Activated T-helper 1 cell treated with anti-CD3 and anti-CD28 coated beads, Interleukin-12 subunit alpha, Interleukin-12 subunit beta, Interleukin-2, Interleukin-4 antibody, amounts not matched to agents 30 ng/mL and 10 ng/mL and 1 ng/mL, durations not matched to agents 14 hours and 24 hours and 36 hours (primary cell): ENCODE results near the gene CCNA2. TPM values are rescaled to one million over a fixed set of nuclear protein-coding genes. Genes with fewer than 3 reads are reported as not detected.
A peak's percentile ranks its signal among the peaks of the same experiment; 100 is the strongest.

Experiments
- DNase-seq: peaks from one replicate; pipeline ENCODE4 v3.0.0; 2021; ENCODE audit warnings: low spot score
- H3K27ac Mint-ChIP-seq: one replicate; pipeline ENCODE4 v1.8.0; 2021; ENCODE audit warnings: mild to moderate bottlenecking, mixed read lengths
- H3K27me3 Mint-ChIP-seq: one replicate; pipeline ENCODE4 v1.8.0; 2022; ENCODE audit warnings: mild to moderate bottlenecking, moderate library complexity, mixed read lengths; ENCODE audit not compliant: insufficient read depth
- H3K36me3 Mint-ChIP-seq: one replicate; pipeline ENCODE4 v1.8.0; 2021; ENCODE audit warnings: low read depth, mixed read lengths
- H3K4me1 Mint-ChIP-seq: one replicate; pipeline ENCODE4 v1.8.0; 2021; ENCODE audit warnings: low read depth, mixed read lengths
- H3K4me3 Mint-ChIP-seq: one replicate; pipeline ENCODE4 v1.8.0; 2021; ENCODE audit warnings: mild to moderate bottlenecking, moderate library complexity, mixed read lengths
- H3K9me3 Mint-ChIP-seq: one replicate; pipeline ENCODE4 v1.8.0; 2021; ENCODE audit warnings: mixed read lengths
- intact Hi-C: fragments of 100-400 bp; cut with micrococcal nuclease; formaldehyde crosslinking; loops from one replicate; pipeline ENCODE4 v1.15.1; 2024
- total RNA-seq: library from RNA; stranded (reverse); gene quantifications from 2 replicates; pipeline ENCODE4 v1.2.3, GENCODE V29; 2022

CCNA2 gene
- total RNA-seq, 1 donor from 2014 or later = 59.9 TPM

DNA sequence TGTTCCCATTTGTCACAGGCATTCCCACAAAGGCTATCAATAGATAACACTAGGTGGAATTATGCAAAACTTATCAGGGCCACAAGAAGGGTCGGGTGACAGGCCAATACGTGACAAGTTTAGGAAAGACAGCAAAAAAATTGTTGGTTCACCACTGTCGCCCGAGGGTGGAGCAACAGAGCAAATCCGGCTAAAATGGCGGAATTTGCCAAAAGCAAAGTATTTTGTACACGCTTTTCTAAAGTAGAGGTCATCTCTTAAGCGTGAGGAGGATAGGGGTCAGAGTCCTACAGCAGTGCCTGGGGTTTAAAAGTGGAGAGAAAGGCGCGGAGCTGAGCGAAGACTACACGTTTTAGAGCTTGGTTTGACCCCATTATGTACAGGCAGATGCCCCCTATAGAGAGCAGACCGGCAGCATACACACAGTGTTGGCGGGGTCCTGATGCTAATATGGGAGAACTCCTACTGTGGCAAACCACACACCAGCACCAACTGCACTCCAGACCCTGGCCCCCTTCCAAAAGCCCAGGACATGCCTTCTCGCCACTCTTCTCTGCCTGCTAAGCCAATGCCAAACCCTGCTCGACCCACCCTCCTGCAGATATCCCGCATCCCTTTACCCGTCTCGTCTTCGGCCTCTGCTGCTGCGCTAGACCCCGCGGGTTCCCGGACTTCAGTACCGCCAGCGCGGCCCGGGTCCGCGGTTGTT is 733 bp downstream of the CCNA2 start:
- Mint-ChIP-seq H3K36me3 (peaks cover 35% of the 10 kb centered on the region), H3K27me3 (no peaks in the 10 kb centered on the region), H3K27ac (peak overlapping the region; percentile 91), H3K9me3 (no peaks in the 10 kb centered on the region), H3K4me1 (peaks cover 51% of the 10 kb centered on the region), H3K4me3 (peak overlapping the region; percentile 94)
- intact Hi-C loops = loop anchor here (1.0 to 5.0 kb wide), 5 partner anchors 9 to 909 kb away; partner anchors contain the start of genes BBS12, BLTP1 and EXOSC9
- DNase-seq = peak; percentile 34

- intact Hi-C loops = loop anchor here (1.0 to 5.0 kb wide), 4 partner anchors 8 to 910 kb away; partner anchors contain the start of genes BBS12 and EXOSC9
- H3K4me3 Mint-ChIP-seq = peak overlapping the region; percentile 94
- H3K27ac Mint-ChIP-seq = peak overlapping the region; percentile 91
- peaks cover 58% of the 10 kb centered on the region for H3K4me1 Mint-ChIP-seq
- peaks cover 41% of the 10 kb centered on the region for H3K36me3 Mint-ChIP-seq
- H3K27me3 Mint-ChIP-seq = no peaks in the 10 kb centered on the region
- DNase-seq = no peak
- no peaks in the 10 kb centered on the region for H3K9me3 Mint-ChIP-seq
Measured at GRCh38 chr4:121822047-121822446, 1.6 kb downstream of the CCNA2 start.

- Mint-ChIP-seq H3K27ac (peak overlapping the region; percentile 19), H3K9me3 (no peaks in the 10 kb centered on the region), H3K36me3 (peaks cover 51% of the 10 kb centered on the region), H3K4me1 (peaks cover 69% of the 10 kb centered on the region), H3K27me3 (no peaks in the 10 kb centered on the region), H3K4me3 (peak overlapping the region; percentile 10)
- intact Hi-C loops = no loop called here
- no peak for DNase-seq
Measured at GRCh38 chr4:121819216-121819965, 4.3 kb downstream of the CCNA2 start.

GRCh38 chr4:121818215-121818614 is 5.5 kb downstream of the CCNA2 start:
- Mint-ChIP-seq H3K36me3 (peaks cover 56% of the 10 kb centered on the region), H3K27ac (peak overlapping the region; percentile 13)
- intact Hi-C loops = no loop called here

GRCh38 chr4:121817701-121818100 is 6.0 kb downstream of the CCNA2 start:
- no peak for DNase-seq
- Mint-ChIP-seq H3K27ac (peak overlapping the region; percentile 15), H3K36me3 (peaks cover 59% of the 10 kb centered on the region), H3K4me3 (no peak overlapping the region), H3K27me3 (no peaks in the 10 kb centered on the region), H3K4me1 (peaks cover 65% of the 10 kb centered on the region), H3K9me3 (no peaks in the 10 kb centered on the region)
- intact Hi-C loops = no loop called here

More at GRCh38 chr4:121818215-121818614, 5.5 kb downstream of the CCNA2 start:
- Mint-ChIP-seq H3K4me3 (no peak overlapping the region), H3K4me1 (peaks cover 62% of the 10 kb centered on the region), H3K9me3 (no peaks in the 10 kb centered on the region), H3K27me3 (no peaks in the 10 kb centered on the region)
- no peak for DNase-seq

DNA sequence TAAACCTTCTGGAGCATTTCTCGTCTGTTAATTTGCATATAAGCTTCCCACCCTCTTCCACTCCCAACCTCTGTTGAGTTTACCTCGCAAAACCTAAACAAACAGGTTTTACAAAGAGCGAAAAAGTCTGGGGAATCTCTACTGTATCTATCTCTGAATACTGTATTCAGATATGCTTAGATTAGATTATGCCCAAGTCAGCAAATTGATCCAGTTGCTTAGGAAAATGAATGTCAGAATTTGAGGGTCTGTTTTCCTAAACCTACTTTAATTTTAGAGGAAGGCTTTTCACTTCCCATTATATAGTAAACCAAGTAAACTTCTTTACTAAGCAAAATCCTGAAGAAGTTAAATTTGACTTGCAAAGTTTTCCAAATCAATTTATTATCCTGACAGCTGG is 6.7 kb downstream of the CCNA2 start:
- DNase-seq = no peak
- Mint-ChIP-seq H3K27me3 (no peaks in the 10 kb centered on the region), H3K27ac (no peak overlapping the region), H3K4me3 (no peak overlapping the region), H3K36me3 (peaks cover 56% of the 10 kb centered on the region), H3K4me1 (peaks cover 58% of the 10 kb centered on the region), H3K9me3 (no peaks in the 10 kb centered on the region)
- intact Hi-C loops = no loop called here

DNA sequence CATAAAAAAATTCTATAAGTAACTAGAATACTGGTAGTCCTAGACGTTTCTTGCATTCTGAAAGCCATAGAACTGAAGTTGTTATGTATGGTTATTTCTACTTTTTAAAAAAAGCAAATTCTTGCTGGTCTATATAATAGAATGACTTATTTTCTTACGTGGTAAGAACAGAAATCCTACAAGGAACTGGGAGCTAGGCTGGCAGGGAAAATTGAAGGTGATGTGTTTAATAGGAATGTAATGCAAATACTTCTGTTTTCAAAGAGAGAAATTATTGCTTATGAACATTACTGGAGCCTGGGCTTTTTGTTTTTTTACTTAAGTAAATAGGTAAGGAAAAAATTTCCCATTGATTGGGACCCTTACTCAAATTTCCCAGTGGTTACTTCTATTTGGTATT is 8.9 kb downstream of the CCNA2 start:
- DNase-seq = no peak
- peaks cover 51% of the 10 kb centered on the region for H3K4me1 Mint-ChIP-seq
- H3K9me3 Mint-ChIP-seq = no peaks in the 10 kb centered on the region
- no peak overlapping the region for H3K27ac Mint-ChIP-seq
- intact Hi-C loops = loop anchor here (1.0 kb wide), 1 partner anchor 8 kb away; no protein-coding TSS in a partner anchor
- no peak overlapping the region for H3K4me3 Mint-ChIP-seq
- H3K36me3 Mint-ChIP-seq = peaks cover 53% of the 10 kb centered on the region
- H3K27me3 Mint-ChIP-seq = no peaks in the 10 kb centered on the region

GRCh38 chr4:121811122-121811521 is 12.6 kb downstream of the CCNA2 start:
- intact Hi-C loops = no loop called here
- no peak overlapping the region for H3K4me3 Mint-ChIP-seq
- DNase-seq = no peak
- H3K36me3 Mint-ChIP-seq = peaks cover 32% of the 10 kb centered on the region
- H3K4me1 Mint-ChIP-seq = peaks cover 25% of the 10 kb centered on the region
- no peaks in the 10 kb centered on the region for H3K27me3 Mint-ChIP-seq
- no peaks in the 10 kb centered on the region for H3K9me3 Mint-ChIP-seq
- H3K27ac Mint-ChIP-seq = no peak overlapping the region

- intact Hi-C loops = no loop called here
- Mint-ChIP-seq H3K36me3 (peaks cover 36% of the 10 kb centered on the region), H3K27me3 (no peaks in the 10 kb centered on the region), H3K4me3 (no peak overlapping the region), H3K9me3 (no peaks in the 10 kb centered on the region), H3K27ac (no peak overlapping the region), H3K4me1 (peaks cover 36% of the 10 kb centered on the region)
- DNase-seq = no peak
Measured at GRCh38 chr4:121806411-121806810, 17.3 kb downstream of the CCNA2 start.

- no peaks in the 10 kb centered on the region for H3K9me3 Mint-ChIP-seq
- DNase-seq = no peak
- peaks cover 48% of the 10 kb centered on the region for H3K4me1 Mint-ChIP-seq
- H3K27me3 Mint-ChIP-seq = no peaks in the 10 kb centered on the region
- H3K36me3 Mint-ChIP-seq = peaks cover 24% of the 10 kb centered on the region
- intact Hi-C loops = loop anchor here (1.0 to 2.0 kb wide), 6 partner anchors 9 to 1735 kb away; partner anchors contain the start of genes ANXA5, BBS7, BLTP1 and MAD2L1
- H3K27ac Mint-ChIP-seq = peak overlapping the region; percentile 97
- H3K4me3 Mint-ChIP-seq = peak overlapping the region; percentile 90
Measured at GRCh38 chr4:121801715-121802075, 22.0 kb downstream of the CCNA2 start.

GRCh38 chr4:121800961-121801714 is 22.5 kb downstream of the CCNA2 start, which contains the start of gene EXOSC9:
Gene EXOSC9, plus strand, starts transcription at chr4:121801323. Its CDS starts 102 bp downstream, at chr4:121801425.
- Mint-ChIP-seq H3K4me1 (peaks cover 51% of the 10 kb centered on the region), H3K9me3 (no peaks in the 10 kb centered on the region), H3K4me3 (peak within 1 kb of the TSS; percentile 90), H3K36me3 (peaks cover 22% of the 10 kb centered on the region), H3K27me3 (no peaks in the 10 kb centered on the region), H3K27ac (peak within 1 kb of the TSS; percentile 97)
- intact Hi-C loops = loop anchor here (1.0 to 2.0 kb wide), 6 partner anchors 9 to 1735 kb away; partner anchors contain the start of genes ANXA5, BBS7, BLTP1 and MAD2L1
- peak; percentile 92 for DNase-seq

GRCh38 chr4:121800638-121800960 is 23.1 kb downstream of the CCNA2 start:
- intact Hi-C loops = loop anchor here (2.0 kb wide), 1 partner anchor 352 kb away; the partner anchor contains the start of gene BLTP1
- H3K36me3 Mint-ChIP-seq = peaks cover 22% of the 10 kb centered on the region
- no peak for DNase-seq

More at GRCh38 chr4:121800638-121800960, 23.1 kb downstream of the CCNA2 start:
- Mint-ChIP-seq H3K27me3 (no peaks in the 10 kb centered on the region), H3K9me3 (no peaks in the 10 kb centered on the region), H3K4me1 (peaks cover 57% of the 10 kb centered on the region), H3K4me3 (peak overlapping the region; percentile 90), H3K27ac (peak overlapping the region; percentile 97)
